HG03354 (cell line): ENCODE results near the gene PPM1J.

Source experiments
- ATAC-seq: cut with Tn5 transposase; IDR thresholded peaks from one replicate; pipeline ENCODE4 v1.9.1; 2021; ENCODE audit warnings: mild to moderate bottlenecking; ENCODE audit not compliant: unreplicated experiment, poor library complexity, severe bottlenecking

The PPM1J gene

DNA sequence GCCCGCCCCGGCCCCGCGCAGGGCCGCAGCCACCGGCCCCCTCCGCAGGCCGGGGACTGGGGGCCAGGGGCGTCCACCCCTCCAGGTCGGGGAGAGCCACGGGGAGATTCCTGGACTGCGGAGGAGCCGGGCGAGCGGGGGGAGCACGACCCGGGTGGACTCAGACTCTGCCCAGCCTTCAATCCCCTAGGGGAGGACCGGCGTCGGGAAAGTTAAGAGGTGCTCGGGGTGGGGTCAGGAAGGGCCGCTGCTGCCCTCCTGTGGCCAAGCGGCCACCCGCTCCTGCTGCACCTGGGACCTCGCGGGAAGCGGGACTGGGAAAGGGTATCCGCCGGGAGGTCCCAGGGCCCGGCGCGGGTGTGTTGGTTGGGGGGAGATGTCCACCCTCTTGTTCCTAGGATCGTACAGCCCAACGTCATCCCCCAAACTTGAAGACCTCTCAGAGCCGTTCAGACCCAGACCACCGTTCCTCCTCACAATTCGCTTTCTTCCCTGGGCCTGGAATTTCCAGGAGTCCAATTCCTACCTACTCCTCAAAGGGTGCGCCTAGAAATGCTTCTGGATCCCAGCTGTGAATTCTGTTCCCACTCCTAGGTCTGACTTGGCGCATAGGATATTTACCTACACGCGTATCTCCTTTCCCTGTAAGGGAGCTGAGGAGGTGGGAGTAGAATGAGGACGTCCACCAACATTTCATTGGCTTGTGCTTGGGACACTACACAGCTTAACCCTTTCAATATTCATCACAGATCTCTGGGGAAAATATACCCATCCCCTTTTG, 7.7 kb downstream of the PPM1J start:
- peak; percentile 65 for ATAC-seq

DNA sequence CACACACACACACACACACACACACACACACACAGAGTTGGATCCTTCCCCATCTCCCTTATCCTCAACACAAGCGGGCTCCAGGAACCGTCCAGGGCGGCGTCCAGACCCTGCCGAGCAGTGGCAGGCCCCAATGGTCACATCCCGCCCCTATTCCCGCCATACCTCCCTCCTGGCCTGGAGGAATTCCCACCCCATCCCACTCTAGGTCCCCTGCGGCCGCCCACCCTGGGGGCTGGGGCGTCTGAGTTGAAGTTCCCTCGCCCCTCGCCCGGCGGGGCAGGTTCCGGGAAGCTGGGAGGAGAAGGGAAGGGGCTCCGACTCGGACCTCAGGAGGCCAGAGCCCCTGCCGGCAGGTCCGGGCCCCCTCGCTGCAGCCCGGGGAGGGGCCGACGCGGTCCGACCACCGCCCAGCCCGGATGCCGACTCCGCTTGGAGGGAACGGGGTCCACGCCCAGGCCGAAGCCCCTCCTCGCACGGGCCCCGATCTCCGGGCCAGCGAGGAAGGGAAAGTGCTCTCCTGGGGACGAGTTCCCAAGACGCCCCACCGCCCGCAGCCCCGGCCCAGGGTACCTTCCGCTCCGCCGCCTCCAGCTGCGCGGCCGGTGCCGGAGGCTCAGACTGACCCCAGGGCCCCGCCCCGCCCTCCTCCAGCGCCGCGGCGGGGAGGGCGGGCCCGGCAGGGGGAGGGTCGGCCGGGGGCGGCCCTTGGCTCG, 8.5 kb downstream of the PPM1J start, which contains the start of gene RHOC:
RHOC (minus strand) TSS at position 623 of the 716 bp plus-strand sequence. CDS start 3,328 bp downstream, outside the sequence.
- peak; percentile 75 for ATAC-seq

DNA sequence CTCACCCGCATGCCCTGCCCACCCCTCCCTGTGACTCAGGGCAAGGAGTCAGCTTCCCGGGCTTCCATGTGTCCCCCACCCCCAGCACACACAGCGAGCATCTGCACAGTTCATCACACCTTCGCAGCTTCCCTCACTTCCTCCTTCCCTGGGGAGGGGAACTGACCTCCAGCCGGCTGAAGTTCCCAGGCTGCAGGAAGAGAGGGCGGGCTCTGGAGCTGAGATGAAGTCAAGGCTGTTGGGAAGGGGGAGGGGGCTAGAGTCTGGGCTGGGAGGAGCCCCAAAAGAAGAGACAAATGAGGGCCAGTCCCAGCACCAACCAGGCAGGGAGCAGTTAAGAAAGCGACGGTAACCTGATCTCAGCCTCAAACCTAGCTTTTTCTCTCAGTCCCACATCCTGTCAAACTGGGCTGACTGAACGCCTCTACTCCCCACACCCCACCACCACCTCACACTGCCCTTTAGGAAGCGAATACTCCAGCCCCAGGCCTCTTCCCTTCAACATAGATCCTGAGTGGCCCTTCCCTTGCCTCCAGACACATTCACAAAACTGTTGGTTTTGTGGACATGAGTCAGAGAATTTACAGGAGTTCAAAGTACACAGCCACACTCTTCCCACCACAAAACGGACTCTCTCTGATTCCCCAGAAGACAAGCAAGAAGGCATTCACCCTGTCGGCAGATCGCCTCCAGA, 10.1 kb downstream of the PPM1J start:
- ATAC-seq, result peak; percentile 60

DNA sequence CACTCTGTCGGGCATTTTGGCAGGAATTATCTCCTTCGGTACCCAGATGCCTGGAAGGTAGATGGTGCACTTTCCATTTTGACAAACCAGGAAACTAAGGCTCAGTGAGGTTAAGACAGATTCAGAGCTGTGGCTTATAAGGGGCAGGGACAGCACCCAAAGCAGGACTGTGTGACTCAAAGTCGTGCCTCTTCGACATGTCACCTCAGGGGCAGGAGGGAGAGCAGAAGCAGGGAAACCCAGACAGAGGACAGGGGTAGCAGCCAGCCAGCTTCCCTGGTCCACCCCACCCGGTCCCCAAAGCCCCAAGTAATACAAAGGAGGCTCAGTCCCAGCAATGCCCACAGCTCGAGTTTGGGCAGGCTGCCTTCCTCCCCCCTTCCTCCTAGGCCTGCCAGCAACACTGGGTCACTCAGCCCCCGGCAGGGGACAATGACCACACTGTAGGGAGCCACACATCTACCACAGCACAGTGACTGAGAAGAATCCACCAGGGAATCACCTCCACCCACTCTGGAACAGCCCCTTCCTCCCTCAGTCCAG, 10.7 kb downstream of the PPM1J start:
- no peak for ATAC-seq

DNA sequence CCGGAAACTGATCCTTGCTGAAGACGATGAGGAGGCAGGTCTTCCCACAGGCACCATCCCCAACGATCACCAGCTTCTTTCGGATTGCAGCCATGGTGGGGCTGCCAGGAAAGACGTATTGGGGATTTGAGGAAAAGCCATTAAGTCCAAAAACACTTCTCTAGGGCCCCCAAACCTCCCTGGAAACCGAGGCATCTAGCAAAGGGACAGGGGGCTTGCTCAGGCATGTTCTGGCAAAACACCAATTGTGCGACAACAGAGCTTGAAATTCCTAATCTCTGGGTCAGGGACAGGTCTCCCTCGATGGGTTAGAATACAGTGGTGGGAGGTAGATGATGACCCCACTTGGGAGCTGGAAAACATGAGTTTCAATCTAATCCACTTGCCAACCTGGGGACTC, 11.4 kb downstream of the PPM1J start:
- no peak for ATAC-seq

DNA sequence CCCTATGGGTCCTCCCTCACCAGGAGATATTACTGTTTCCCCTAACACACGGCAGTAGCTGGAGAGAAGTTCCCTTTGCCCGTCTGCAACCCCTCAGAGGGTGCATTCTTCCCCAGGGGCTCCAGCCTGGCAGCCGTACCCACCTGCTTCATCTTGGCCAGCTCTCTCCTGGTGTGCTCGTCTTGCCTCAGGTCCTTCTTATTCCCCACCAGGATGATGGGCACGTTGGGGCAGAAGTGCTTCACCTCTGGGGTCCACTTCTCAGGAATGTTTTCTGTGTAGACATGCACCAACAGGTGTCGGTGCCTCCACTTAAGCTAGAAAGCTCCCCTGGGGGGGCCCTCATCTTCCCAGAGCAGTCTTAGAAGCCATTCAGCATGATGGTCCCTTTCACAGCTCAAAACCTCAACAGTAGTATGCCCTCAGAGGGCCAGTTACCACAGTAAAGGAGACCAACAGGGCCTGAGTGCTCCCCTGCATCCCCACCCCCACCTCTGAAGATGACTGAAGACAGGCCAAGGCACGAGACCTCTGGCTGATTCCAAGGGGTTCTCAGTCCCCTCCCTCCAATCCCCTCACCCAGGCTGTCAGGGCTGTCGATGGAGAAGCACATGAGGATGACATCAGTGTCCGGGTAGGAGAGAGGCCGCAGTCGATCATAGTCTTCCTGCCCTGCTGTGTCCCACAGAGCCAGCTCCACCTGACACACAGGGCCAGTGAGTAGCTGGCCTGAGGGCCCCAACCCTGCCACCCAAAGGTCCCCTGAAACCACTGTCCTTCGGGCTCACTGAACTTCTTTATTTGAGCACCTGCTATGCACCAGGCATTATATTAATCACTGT, 12.5 kb downstream of the PPM1J start:
- ATAC-seq, result no peak

DNA sequence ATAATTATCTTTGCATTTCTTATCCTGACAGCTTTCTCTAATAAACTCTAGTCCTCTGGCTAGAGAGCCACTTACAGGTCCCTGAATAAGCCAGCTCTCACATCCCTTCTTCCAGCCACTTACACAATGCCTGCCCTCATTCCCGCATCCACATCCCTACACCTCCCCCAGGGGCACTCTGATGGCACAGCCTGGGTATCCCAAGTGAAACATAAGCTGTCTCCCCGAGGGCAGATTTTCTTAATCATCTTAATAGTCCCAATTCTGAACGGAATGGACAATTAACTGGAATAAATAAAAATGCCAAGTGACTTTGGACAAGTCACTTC, 13.1 kb downstream of the PPM1J start:
- ATAC-seq, result no peak

DNA sequence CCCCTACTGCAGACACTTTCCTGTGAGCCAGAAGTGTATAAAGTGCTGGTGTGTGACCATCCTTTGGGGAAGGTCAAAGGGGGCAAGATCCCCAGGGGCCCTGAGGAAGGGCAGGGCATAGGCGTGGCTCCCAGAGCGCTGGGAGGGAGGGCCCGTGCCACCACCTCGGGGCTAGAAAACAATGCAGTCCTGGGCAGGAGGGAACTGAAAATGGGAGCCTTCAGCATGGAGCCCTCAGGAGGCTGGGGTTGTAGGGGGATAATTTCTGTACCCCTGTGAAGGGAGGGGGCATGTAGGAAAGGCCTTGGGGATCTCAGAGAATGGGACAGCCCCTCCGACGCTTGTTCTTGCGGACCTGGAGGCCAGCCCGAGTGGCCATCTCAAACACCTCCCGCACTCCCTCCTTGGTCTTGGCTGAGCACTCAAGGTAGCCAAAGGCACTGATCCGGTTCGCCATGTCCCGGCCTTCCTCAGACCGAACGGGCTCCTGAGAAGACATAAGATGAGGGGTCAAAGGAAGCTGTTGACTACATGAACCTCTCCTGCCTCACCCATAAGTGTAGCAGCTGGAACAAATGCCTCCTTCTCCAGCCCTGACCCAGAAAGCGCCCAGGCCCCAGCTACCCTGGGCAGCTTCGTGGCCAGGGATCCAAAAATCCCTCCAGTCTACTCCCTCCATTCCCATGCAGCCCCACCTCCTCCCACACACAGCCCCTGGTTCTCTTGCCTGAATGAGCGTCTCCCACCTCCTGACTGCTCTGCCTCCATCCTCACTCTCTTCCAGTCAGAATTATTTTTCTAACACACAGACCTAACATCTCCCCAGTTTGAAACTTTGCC, 13.7 kb downstream of the PPM1J start:
- no peak for ATAC-seq

DNA sequence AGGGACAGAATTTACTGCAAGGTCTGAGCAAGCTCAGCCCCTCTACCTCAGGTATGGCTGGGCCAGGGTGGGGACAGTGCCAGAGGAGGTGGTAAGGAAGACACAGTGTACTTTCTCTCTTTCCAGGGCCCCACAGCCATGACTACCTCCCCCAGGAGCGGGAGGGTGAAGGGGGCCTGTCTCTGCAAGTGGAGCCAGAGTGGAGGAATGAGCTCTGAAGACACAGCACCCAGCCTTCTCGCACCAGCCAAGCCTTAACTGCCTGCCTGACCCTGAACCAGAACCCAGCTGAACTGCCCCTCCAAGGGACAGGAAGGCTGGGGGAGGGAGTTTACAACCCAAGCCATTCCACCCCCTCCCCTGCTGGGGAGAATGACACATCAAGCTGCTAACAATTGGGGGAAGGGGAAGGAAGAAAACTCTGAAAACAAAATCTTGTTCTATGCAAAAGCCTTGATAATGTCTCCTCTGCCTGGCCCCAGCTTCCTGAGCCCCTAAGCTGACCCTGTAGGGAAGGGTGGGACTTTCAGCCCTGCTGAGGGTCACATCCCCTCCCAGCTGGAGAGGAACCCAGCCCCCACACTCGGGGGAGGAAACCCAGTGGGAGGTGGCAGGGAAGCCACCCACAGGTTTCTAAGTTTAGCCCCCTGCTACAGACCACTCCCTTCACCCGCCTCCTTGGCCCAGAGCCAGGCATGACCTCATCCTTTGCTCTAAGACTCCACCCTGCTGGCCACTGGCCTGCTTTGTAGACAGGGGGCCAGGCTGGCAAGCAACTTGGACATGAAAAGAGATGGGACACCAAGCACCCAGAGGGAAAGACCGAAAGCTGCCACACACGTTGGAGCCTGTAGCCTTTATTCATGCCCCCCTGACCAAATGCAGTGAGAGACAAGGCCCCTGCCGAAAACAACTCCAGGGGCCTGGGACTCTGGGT, 14.6 kb downstream of the PPM1J start:
- ATAC-seq, result peak; percentile 53

DNA sequence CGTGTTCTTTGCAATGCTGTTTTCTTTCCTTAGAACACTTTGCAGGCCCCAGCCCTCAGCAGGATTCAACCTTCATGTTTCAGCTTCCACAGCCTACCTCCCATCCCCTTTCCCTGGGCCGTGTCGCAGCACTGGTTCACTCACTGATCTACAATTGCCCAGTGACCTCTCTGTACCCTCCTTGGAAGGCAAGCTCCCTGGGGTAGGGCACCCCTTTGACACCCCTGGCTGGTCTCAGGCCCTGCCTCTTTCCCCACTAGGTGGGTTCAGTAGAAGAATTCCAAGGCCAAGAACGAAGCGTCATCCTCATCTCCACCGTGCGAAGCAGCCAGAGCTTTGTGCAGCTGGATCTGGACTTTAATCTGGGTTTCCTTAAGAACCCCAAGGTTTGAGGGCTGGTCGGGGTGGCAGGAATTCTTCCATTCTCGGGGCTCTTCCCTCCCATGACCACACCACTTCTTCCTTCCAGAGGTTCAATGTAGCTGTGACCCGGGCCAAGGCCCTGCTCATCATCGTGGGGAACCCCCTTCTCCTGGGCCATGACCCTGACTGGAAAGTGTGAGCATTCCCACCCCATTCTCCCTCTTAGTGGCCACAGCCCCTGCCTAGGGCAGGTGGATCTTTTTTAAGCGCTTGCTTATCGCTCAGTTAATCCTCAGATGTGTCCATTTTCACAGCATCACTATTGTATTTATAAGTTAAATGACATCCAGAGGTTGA, 15.5 kb downstream of the PPM1J start:
- ATAC-seq, result no peak

DNA sequence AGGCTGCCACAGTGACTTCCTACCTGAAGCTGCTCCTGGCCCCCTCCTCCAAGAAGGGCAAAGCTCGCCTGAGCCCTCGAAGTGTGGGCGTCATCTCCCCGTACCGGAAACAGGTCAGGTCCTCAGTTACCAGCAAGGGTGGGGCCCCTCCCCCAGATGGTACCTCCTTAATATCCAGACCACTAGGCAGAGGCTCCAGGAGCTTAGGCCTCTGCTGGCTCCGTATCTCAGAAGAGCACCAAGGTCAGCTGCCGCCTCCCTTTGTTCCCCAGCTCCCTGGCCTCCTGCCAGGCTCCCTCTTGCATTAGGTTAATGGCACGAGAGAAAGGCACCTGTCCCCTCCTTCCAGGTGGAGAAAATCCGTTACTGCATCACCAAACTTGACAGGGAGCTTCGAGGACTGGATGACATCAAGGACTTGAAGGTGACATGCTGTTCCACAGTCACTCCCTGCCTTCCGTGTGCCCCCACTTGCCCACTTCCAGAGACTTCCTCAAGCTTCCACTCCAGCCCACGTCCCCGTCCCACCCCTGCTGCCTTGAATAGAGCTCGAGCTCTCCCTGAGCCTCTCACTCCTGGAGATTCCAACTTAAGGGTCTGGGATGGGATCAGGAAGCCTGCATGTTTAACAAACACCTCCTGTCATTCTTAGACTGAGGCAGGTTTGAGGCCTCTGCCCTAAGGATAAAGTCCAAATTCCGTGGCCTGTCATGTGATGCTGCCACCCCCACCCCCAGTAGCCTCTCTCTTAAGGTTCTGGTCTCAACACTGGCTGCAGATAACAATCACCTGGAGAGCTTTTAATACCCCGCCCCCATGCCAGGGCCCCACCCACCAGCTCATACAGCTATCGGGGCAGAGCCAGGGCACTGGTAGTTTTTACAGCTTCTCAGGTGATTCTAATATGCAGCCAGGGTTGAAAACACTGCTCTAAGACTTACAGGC, 16.5 kb downstream of the PPM1J start:
- no peak for ATAC-seq

DNA sequence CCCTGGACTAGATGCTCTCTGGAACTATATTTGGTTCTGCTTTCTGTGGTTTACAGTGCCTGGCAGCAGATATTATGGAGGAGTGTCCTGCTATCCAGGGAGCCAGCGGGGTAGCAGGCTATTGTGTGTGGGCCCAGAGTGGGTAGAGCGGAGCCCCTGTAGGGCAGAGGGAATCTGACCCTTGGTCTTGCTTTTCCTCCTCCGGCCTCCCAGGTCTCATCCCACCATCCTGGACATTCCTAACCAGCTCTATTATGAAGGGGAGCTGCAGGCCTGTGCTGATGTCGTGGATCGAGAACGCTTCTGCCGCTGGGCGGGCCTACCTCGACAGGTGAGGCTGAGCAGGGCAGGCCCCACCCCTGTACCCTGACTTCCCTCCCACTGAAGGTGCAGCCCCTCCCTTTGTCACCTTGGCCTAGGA, 17.3 kb downstream of the PPM1J start:
- ATAC-seq, result no peak

DNA sequence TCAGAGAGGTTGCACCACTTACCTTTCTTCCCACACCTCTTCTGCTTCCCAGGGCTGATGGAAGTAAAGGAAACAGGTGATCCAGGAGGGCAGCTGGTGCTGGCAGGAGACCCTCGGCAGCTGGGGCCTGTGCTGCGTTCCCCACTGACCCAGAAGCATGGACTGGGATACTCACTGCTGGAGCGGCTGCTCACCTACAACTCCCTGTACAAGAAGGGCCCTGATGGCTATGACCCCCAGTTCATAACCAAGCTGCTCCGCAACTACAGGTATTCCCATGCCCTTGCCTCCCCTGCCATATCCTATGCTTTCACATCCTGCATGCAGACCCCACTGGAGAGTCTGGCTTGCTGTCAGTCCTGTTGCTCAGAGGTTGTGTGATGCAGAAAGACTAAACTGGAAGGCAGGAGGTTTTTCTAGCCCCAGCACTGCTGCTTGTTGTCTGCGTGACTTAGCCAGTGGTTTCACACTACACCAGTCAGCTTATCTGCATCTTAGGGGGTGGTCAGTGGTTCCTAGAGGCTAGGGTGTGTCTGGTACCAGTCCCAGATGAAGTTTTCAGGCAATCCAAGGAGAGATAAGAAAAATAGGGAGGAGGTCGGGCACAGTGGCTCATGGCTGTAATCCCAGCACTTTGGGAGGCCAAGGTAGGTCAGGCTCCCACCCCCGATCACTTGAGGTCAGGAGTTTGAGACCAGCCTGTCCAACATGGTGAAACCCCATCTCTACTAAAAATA, 18.4 kb downstream of the PPM1J start:
- no peak for ATAC-seq

DNA sequence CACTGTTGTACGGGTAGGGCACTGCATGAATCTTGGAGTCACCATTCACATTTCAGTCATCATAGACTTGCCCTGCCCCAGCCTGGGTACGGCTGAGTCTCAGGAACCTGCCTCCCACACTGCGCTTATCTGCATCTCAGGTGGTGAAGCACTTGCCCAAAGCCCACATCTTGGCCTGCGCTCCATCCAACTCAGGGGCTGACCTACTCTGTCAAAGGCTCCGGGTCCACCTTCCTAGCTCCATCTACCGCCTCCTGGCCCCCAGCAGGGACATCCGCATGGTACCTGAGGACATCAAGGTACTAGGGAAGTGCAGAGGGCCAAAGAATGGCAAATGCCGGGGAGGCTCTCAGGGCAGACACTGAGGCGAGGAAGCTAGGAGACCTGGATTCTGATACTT, 19.9 kb downstream of the PPM1J start:
- no peak for ATAC-seq

DNA sequence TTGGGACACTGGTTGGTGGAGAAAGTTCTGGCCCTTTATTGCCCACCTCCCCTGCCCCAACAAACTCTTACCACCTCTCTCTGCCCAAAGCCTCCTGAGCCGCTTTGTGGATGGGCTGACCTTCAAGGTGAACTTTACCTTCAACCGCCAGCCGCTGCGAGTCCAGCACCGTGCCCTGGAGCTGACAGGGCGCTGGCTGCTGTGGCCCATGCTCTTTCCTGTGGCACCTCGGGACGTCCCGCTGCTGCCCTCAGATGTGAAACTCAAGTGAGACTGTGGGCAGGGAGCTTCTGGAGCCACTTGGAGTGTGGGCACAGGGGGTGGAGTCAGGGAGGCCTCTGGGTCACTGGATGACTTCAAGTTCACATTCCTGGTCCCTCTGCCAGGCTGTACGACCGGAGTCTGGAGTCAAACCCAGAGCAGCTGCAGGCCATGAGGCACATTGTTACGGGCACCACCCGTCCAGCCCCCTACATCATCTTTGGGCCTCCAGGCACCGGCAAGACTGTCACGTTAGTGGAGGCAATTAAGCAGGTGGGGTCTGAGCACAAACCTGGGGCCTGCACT, 20.7 kb downstream of the PPM1J start:
- ATAC-seq, result no peak
